GM18951 (cell line): Measurements from ENCODE around the gene DDC.
"Not testable (repeated sequence)": the region's sequence is repeated elsewhere in the genome, so short reads cannot be mapped to it uniquely, and the experiment has no call there.

Experiments
- POLR2A ChIP-seq: IDR thresholded peaks from 4 replicates; pipeline ENCODE4 v1.6.1; 2011; ENCODE audit warnings: mild to moderate bottlenecking; ENCODE audit not compliant: insufficient read length, insufficient read depth; ENCODE audit errors: extremely low read depth
- in situ Hi-C: fragments of 300-500 bp; cut with MboI; formaldehyde crosslinking; loops from one replicate; pipeline ENCODE4 v1.12.0; 2022; ENCODE audit warnings: low sequenced_read_pairs, mixed read lengths, inconsistent platforms; ENCODE audit not compliant: unreplicated experiment

The DDC gene

DNA sequence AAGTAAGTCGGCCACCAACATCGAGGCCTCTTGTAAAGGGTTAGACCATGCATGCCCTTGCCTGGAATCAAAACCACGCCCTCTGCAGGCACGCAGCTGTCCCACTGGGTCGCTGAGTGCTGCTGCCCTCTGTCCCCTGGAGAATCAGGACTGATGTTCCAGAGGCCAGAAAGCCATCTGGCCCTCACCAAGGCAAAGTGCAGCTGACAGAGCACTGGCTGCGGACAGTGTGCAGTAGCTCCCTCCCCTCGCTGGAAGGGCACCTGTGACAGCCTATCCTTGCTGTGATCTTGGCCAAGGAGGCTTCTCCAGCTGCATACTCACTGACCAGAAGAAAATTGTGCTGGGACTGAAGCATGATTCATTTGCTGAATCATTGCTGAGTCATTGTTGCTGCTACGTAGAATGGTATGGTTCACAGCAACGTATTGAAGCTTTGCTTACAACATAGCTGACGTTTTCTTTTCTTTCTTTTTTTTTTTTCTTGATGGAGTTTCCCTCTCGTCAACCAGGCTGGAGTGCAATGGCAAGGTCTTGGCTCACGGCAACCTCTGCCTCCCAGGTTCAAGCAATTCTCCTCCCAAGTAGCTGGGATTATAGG lies 30.4 kb downstream of the DDC start:
- in situ Hi-C loops = no loop called here
- no peak for TF ChIP-seq POLR2A

DNA sequence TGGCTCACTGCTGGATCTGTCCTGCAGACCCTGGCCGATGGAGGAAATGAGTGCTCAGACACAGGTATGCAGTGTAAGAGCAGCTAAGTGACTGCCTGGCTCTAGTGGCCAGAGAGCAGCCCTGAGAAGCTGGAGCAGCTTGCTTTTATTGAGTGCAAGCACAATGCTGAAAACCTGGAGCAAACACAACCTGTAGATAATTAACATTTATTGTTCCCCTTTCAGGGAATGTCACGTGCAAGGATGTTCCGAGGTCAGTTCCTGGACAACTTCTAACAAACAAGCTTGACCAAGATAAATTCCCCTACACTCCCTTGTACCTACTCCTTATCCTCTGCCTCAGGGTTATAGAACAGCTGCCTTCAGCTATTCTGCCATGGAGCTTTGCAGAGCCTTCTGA lies 31.3 kb downstream of the DDC start:
- in situ Hi-C loops = no loop called here
- no peak for TF ChIP-seq POLR2A

DNA sequence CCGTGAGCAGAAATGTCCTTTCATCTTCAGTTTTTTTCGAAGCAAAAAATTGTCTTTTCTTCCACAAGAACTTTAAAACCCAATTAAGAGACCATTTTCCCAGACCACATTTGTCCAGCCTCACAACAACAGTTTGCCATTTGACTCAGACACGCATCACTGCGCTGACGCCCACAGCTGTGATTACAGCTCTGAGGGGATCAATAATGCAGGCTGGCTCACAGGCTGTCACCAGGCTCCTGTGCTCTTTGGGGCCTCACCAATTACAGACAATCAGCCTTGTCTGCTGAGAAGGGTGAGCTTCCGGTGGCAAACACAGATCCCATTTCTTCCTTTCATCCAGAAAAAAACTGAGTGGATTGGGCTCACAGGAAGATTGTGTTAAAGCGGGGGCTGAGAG lies 33.3 kb downstream of the DDC start:
- in situ Hi-C loops = no loop called here
- TF ChIP-seq POLR2A = no peak

DNA sequence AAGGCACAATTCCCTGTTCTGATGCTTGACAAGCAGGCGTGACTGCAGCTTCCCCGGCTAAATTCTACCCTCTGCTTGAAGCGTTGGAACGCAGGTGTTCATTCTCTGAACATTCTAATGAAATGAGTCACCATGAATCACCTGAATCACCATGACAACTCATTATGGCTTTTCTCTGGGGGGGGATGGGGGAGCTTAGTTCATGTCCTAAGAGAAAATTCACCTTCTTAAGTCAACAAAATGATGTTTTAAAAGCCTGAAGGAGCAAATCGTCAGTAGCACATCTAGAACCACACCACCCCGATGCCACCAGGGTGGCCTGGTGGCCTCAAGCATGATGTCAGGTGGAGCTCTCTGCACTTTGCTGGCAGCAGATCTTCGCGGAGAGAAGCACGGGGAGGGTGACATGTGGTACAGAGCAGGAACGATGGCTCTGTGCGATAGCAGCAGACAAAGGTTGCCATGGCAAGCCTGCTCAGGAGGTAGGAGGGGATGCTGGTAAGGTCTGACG lies 33.7 kb downstream of the DDC start:
- in situ Hi-C loops = no loop called here
- TF ChIP-seq POLR2A = no peak

DNA sequence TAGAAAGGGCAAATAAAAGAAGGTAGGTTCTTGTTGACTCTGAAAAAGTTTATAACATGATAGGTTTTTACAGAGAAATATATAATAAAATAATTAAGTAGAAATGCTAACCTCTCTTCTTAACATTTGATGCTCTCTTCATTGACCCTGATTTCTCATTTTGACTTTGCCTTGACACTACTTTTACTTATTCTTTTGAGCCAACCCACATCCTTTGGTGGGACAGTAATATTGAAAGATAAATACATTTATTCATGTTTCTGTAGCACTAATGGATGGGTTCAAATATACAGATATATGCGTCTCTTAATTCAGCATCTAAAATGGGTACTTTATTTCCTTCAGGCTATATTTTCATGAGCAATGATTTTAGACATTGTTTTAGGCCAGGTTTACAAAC lies 34.4 kb downstream of the DDC start:
- TF ChIP-seq POLR2A = no peak
- in situ Hi-C loops = no loop called here

DNA sequence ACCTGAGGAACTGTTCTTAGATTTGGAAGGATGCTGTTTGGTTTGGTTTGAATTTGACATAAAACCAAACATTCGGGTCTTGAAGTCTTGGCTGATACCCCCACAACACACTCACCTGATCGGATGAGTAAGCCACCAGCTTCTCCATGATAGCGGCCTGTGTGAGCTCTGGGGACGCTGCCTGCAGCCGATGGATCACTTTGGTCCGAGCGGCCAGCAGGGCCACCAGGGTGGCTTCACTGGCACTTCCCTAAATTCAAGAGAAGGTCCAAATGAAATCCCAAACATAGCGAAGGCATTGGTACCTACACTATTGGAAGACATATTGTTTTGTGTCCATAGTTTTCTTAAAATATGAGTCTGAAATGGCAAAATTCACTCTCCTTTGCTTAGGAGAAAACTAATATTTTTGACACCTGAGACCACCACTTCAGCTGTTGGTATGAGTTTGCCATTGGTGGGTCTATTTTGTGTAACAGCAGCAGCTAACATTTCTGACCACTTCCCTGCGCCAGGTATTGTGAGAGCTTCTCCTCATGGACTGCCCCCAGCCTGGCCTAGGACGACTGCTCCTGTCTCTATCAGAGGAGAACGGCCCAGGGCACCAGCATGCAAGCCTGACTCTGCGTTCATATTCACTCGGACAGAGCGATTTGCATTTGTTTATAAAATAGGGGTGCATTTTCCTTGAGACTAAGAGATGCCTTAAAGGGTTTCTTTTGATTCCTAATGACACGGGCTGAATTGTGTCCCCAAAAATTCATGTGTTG lies 35.9 kb downstream of the DDC start:
- in situ Hi-C loops = no loop called here
- TF ChIP-seq POLR2A = no peak

DNA sequence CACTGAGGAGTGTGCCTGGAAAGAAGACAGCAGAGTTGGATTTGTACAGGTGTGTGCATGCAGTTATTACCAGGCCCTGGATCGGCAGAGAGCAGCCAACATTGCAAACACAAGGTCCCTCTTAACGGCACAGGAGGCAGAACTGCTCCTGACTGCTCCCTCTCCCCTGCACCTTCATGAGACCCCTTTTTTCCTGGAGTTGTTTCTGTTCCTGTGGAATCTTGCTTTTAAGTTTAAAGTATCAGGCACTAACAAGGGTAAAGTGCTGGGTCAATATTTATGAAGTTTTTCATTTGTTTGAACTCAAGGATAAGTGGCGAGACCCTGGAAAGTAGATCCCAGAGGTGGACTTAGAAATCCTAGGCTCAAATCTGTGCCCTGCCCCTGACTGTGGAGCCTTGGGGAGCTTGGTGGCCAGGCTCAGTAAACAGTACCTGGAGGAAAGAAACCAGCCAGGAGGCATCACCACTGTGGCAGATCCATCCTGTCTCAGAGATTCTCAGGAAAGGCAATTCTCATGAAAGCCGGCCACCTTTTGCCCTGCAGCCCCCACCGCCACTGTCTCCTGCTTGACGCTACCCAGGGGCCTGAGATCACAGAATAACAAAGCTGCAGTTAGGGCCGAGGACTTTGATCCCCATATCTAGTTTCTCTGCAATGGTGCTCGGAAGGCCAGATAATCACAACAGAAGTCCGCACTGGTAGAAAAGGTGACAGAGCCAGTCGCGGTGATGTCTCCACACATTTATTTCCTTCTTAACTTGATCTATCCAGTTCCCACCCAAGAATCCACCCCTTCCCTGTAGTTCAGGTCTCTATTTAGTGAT lies 36.7 kb downstream of the DDC start:
- in situ Hi-C loops = no loop called here
- TF ChIP-seq POLR2A = no peak

DNA sequence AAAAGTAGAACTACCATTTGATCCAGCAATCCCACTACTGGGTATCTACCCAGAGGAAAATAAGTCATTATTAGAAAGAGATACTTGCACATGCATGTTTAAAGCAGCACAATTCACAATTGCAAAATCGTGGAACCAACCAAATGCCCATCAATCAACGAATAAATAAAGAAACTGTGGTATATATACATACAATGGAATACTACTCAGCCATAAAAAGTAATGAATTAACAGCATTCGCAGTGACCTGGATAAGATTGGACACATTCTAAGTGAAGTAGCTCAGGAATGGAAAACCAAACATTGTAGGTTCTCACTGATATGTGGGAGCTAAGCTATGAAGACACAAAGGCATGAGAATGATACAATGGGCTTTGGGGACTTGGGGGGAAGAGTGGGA lies 45.9 kb downstream of the DDC start:
- in situ Hi-C loops = not testable (repeated sequence)

DNA sequence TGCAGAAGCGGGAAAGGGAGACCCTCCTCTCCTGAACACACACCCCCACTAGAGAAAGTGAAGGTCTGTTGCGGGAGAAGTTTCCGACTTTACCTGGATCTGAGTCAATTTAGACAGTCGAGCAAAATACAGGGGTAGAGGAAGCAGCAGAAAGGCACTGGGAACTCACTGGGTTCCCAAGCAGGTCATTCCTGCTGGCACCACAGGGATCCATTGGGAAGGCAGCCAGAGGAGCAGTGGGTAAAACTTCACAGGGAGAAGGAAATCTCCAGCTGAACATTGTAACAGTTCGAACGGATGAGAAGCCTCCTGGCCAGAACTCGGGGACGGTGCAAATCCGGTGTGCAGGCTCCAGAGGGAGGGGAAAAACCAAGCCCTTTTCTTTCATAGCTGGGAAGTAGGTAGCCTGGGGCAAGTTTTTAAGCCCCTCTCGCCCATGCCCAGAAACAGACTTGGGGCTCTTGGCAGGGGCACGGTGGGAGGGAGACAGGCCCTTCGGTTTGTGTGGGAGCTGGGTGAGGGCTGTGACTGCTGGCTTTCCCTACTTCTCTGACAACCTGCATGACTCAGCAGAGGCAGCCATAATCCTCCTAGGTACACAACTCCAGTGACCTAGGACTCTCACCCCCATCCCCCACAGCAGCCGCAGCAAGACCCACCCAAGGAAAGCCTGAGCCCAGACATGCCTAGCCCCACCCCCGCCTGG lies 51.9 kb downstream of the DDC start:
- TF ChIP-seq POLR2A = no peak
- in situ Hi-C loops = no loop called here

DNA sequence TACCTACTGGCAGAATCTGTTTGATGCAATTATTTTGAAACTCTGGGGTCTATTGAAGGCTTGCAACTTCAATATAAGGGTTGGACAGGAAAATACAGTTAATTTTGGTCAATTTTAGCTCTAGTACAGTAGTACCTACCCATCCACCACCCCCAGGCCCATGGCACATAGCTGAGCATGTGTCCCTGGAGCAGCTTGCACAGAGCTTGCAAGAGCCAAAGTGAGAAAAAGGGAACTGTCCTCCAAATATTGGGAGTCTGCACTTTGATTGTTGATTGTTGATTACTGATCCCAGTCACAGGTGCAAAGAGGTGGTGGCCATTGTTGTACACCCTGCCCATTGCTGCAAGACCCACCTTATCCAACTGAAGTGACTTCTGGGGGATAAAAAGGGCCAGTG lies 52.8 kb downstream of the DDC start:
- TF ChIP-seq POLR2A = no peak
- in situ Hi-C loops = no loop called here

DNA sequence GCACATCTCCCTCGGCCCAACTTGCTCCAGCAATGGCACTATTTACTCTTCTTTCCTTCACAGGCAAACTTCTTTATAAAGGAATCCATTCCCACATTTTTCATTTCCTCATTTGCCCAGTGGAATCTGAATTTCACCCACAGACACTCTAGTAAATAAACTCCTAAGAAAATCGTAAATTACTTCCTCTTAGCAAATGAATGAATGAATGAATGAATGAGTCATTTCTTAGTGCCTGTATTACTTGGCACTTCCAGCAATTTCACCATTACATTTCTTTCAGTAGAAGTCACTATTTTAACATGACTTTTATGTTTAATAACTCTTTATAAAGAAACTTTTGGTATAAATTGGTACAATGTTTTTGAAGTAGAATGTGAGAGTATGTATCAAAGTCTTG lies 55.7 kb downstream of the DDC start:
- TF ChIP-seq POLR2A = no peak
- in situ Hi-C loops = no loop called here

DNA sequence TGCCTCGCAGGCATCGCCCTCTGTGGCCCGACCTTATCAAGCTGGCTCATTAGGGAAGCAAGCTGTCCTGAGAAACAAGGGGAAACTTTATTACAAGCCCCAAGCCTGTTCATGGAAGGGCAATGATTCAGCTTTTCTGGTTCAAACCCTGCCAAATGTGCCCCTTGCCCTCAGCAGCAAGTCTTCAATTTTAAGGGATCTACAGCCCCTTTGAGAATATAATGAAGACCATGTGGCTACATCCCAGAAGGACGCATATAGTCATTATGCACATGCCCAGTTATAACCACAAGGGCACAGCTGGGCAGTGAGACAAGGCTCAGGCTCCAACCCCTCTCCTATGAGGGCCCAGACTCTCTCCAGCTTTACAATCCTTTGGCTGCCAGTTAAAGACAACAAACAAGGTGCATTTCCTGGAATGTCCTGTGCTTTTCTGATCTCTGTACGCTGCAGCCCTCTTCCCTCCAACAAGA lies 56.7 kb downstream of the DDC start:
- in situ Hi-C loops = no loop called here
- no peak for TF ChIP-seq POLR2A

DNA sequence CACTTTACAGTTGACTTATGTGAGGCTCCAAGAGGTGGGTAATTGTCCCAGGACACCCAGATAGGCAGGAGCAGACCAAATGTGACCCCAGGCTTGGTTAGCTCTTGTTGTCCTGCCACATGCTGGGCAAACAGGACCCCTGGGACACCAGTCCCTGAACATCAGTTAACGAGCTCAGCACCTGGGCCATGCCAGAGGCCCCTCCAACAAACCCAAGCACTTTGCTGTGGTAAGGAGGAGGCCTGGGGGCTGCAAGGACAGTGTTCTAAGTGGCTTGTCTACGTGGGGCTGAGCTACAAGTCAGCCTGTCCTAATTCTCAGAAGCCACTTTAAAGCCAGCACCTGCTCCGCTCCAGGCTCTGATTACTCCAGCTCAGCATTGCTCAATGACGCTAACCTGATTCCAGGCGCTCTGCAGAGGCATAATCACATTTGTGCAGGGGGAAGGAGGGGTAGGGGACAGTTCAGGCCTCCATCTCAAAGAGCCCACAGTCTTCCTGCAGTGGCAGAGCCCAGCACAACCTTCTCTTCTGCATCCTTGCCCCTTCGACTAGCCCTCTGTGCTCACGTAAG lies 57.2 kb downstream of the DDC start:
- in situ Hi-C loops = no loop called here
- no peak for TF ChIP-seq POLR2A
